K562 (cell line): ENCODE measurements around the gene COL11A2. TPM values are rescaled to one million over a fixed set of nuclear protein-coding genes. Genes with fewer than 3 reads are reported as not detected.

Source experiments
- ATAC-seq: fragments of 200-7000 bp; cut with Tn5 transposase; 3 replicates; pipeline ENCODE4 v1.9.1; 2020; ENCODE audit warnings: moderate library complexity
- BruUV-seq: library from RNA; stranded (reverse); fragments of 400-500 nt; replicated peaks from 2 replicates; lab custom pipeline; 2021; lab: Mats Ljungman, UMichigan
- CTCF ChIA-PET: fragments of 300-600 bp; formaldehyde crosslinking; extraction: SDS; loops from one replicate; lab custom pipeline; 2021; ENCODE audit warnings: low intra/inter-chr PET ratio; lab: Yijun Ruan, JAX
- POLR2A ChIA-PET: fragments of 300-600, 350-650 bp; sonication (Branson Sonifier 250); formaldehyde crosslinking; extraction: SDS; loops from one replicate; lab custom pipeline; 2021; ENCODE audit warnings: antibody characterized with exemption, inconsistent platforms; lab: Yijun Ruan, JAX
- DNase-seq, 4 experiments: peaks; one replicate each; pipeline versions ENCODE4 v3.0.0 to v3.0.0-alpha.2; 2011 to 2018; ENCODE audit warnings: low spot score in 3 of 4, mixed read lengths in 3 of 4; ENCODE audit errors: extremely low read depth in 1 of 4
- FAIRE-seq: peaks from 2 replicates; lab custom pipeline; 2011; peaks lifted over from hg19 to GRCh38; lab: Jason Lieb, UNC
- H2AFZ ChIP-seq: 2 replicates; pipeline ENCODE4 v1.6.0; 2011; ENCODE audit warnings: low read depth, low read length, control low read depth, inconsistent platforms
- H3K27ac ChIP-seq: fragments of 200-600 bp; 3 replicates; pipeline ENCODE4 v1.8.0; 2011; ENCODE audit warnings: low read depth, mild to moderate bottlenecking, control low read depth, inconsistent platforms, low read length, moderate library complexity, mixed read lengths; ENCODE audit errors: extremely low read depth
- H3K27me3 ChIP-seq, 2 experiments: fragments of 300-600 bp in 1 of 2; 2 replicates in 1 of 2; 3 replicates in 1 of 2; pipeline versions ENCODE4 v1.6.0 to v1.8.0; 2011; ENCODE audit warnings: inconsistent platforms in 2 of 2, low read length in 2 of 2, mild to moderate bottlenecking in 1 of 2, mixed read lengths in 1 of 2, moderate library complexity in 1 of 2; ENCODE audit not compliant: control insufficient read depth in 2 of 2, insufficient read depth in 2 of 2
- H3K36me3 ChIP-seq: fragments of 300-600 bp; 3 replicates; pipeline ENCODE4 v1.8.0; 2011; ENCODE audit warnings: mild to moderate bottlenecking, low read length, inconsistent platforms; ENCODE audit not compliant: control insufficient read depth, insufficient read depth
- H3K4me1 ChIP-seq, 2 experiments: fragments of 200-600 bp in 1 of 2; replicated peaks in 1 of 2; 2 replicates in 1 of 2; 3 replicates in 1 of 2; pipeline versions ENCODE4 v1.5.1 to v1.8.0; 2011; ENCODE audit warnings: inconsistent platforms in 2 of 2, low read length in 2 of 2, mild to moderate bottlenecking in 1 of 2, mixed read lengths in 1 of 2, moderate library complexity in 1 of 2; ENCODE audit not compliant: control insufficient read depth in 2 of 2, insufficient read depth in 2 of 2
- H3K4me2 ChIP-seq: 2 replicates; pipeline ENCODE4 v1.6.1; 2011; ENCODE audit warnings: low read length, control low read depth, inconsistent platforms, mixed read lengths; ENCODE audit not compliant: insufficient read depth
- H3K4me3 ChIP-seq: fragments of 200-600 bp; sonication (generic), shearing (Covaris generic); 2 replicates; pipeline ENCODE4 v1.5.1; 2016; ENCODE audit warnings: control low read depth, inconsistent platforms
- H3K79me2 ChIP-seq: fragments of 200-600 bp; 3 replicates; pipeline ENCODE4 v1.8.0; 2011; ENCODE audit warnings: low read length, inconsistent platforms; ENCODE audit not compliant: control insufficient read depth, insufficient read depth
- H3K9ac ChIP-seq, 2 experiments: 2 replicates each; pipeline versions ENCODE4 v1.6.0 to v1.6.1; 2011; ENCODE audit warnings: low read depth in 2 of 2, low read length in 2 of 2, control low read depth in 1 of 2, inconsistent platforms in 1 of 2, mild to moderate bottlenecking in 1 of 2, mixed read lengths in 1 of 2; ENCODE audit not compliant: insufficient read depth in 1 of 2
- H3K9me1 ChIP-seq: one replicate; pipeline ENCODE4 v1.6.0; 2011; ENCODE audit warnings: inconsistent platforms, mild to moderate bottlenecking, low read length, moderate library complexity; ENCODE audit not compliant: control insufficient read depth, insufficient read depth
- H3K9me3 ChIP-seq: replicated peaks from 2 replicates; pipeline ENCODE4 v1.5.1; 2011; ENCODE audit warnings: low read depth, low read length, inconsistent platforms; ENCODE audit not compliant: control insufficient read depth, insufficient read depth
- H4K20me1 ChIP-seq: replicated peaks from 2 replicates; pipeline ENCODE4 v1.6.1; 2011; ENCODE audit warnings: low read length, inconsistent platforms, mixed read lengths; ENCODE audit not compliant: control insufficient read depth, insufficient read depth
- ATF6 ChIP-seq: sonication (generic); formaldehyde crosslinking; IDR thresholded peaks from 2 replicates; pipeline ENCODE4 v1.4.0; 2020; ENCODE audit warnings: mild to moderate bottlenecking, missing genetic modification reagents
- CEBPB ChIP-seq: fragments of 450-650 bp; IDR thresholded peaks from 2 replicates; pipeline ENCODE4 v1.6.1; 2016; ENCODE audit warnings: missing genetic modification characterization, missing compliant biosample characterization
- FOXM1 ChIP-seq, 2 experiments: fragments of 450-650 bp in 1 of 2; sonication (generic) in 1 of 2; formaldehyde crosslinking in 1 of 2; IDR thresholded peaks; 2 replicates each; pipeline versions ENCODE4 v1.6.1 to v1.9.0; 2017 to 2022; ENCODE audit warnings: low read depth in 2 of 2, mild to moderate bottlenecking in 2 of 2, missing genetic modification reagents in 1 of 2, moderate library complexity in 1 of 2
- MCM2 ChIP-seq: fragments of 450-650 bp; IDR thresholded peaks from 2 replicates; pipeline ENCODE4 v1.6.1; 2017; ENCODE audit warnings: low read depth, mild to moderate bottlenecking
- STAG1 ChIP-seq: sonication (generic); formaldehyde crosslinking; IDR thresholded peaks from 2 replicates; pipeline ENCODE4 v1.5.0; 2020; ENCODE audit warnings: missing genetic modification reagents, borderline replicate concordance
- WGBS: fragments of 100-300 bp; shearing (Covaris generic); methylation state at CpG from one replicate; pipeline ENCODE4 v1.1.6; 2016; ENCODE audit warnings: low coverage, mixed read lengths; ENCODE audit not compliant: insufficient coverage; ENCODE audit errors: missing lambda C conversion rate; 5-methylcytosine and 5-hydroxymethylcytosine counted together
- in situ Hi-C: fragments of 300-500 bp; cut with MboI; formaldehyde crosslinking; loops from 4 replicates; pipeline ENCODE4 v1.15.0; 2018; ENCODE audit warnings: inconsistent platforms, mixed read lengths
- intact Hi-C: fragments of 100-400 bp; cut with micrococcal nuclease; formaldehyde crosslinking; loops from 2 replicates; pipeline ENCODE4 v1.14.2; 2022
- polyA plus RNA-seq, 8 experiments: library from polyadenylated mRNA; depleted of rRNA in 4 of 8; stranded (reverse) in 5 of 8; unstranded in 3 of 8; fragments of >200 nt; fragmentation: Nextera tagmentation in 2 of 8; fragmentation: Illumina TruSeq in 1 of 8; extraction: Ambion mirVana in 2 of 8; extraction: Trizol in 1 of 8; gene quantifications; 2 replicates each; pipeline versions ENCODE4 v1.2.1 to v1.2.3, GENCODE V29; 2011 to 2014; ENCODE audit warnings: inconsistent platforms in 1 of 8, missing spikeins in 1 of 8
- total RNA-seq, 7 experiments: library from RNA; depleted of rRNA in 6 of 7; stranded (reverse); fragments of >200 nt in 6 of 7; fragmentation: Illumina TruSeq in 2 of 7; extraction: Trizol in 2 of 7; gene quantifications; 2 replicates each; pipeline versions ENCODE4 v1.2.1 to v1.2.3, GENCODE V29; 2011 to 2021; ENCODE audit warnings: low replicate concordance in 1 of 7

Gene COL11A2
- total and polyA plus RNA-seq, 9 of the 15 experiments (the other 6 are each of a cell fraction or from before 2014, with no cell fraction given) = 0.04 to 0.35 (median 0.09) TPM; not detected in 1

DNA sequence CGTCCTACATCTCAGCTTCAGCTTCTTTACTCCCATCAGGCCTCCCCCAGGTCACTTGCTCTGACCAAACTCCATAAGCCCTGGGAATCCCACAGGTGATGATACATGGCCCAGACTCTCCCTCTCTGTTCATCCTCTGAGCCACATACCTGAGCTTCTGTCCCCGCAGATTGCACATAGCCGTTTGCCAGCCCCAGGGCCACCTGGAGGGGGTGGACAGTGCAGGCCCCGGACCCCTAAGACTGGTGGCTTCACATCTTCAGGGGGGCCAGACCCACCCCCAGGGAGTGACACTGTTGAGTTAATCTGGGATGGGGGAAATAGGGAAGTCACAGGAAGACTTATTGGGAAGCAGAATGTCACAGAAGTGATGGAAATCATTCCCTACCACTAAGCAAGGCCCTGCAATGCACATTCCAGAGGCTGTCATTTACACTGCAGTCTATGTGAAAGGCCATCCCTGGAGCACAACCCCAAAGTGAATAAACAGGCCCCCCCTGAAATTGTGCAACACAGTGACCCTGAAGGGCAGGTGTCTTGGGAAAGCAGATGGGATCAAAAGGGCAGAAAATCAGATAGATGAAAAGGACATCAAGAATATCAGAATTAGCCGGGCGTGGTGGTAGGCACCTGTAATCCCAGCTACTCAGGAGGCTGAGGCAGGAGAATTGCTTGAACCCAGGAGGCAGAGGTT is 6.0 kb upstream of the COL11A2 start:
- H3K36me3 ChIP-seq = peaks cover 57% of the 10 kb centered on the region
- peak; percentile 67 for TF ChIP-seq CEBPB (tag)
- no peak for TF ChIP-seq ATF6 (CRISPR knock-in tag)
- no peak for TF ChIP-seq FOXM1 (IDR thresholded peaks at IDR 0.05; ENCODE audit: low read depth)
- TF ChIP-seq FOXM1 (CRISPR knock-in tag; IDR thresholded peaks at IDR 0.05; ENCODE audit: low read depth) = no peak
- no peak for TF ChIP-seq MCM2
- TF ChIP-seq STAG1 (CRISPR knock-in tag) = no peak
- H3K9me3 ChIP-seq = no peaks in the 10 kb centered on the region
- WGBS = 68% methylated on average over 6 of the region's 6 CpGs
- H2AFZ ChIP-seq = no peak overlapping the region
- ChIA-PET CTCF (interaction anchor here (1.3 kb wide), 1 partner anchor 37 kb away, joined by 5 read pairs; no protein-coding TSS in a partner anchor), POLR2A (interaction anchor here (0.6 to 1.7 kb wide), 5 partner anchors 10 to 226 kb away, joined by 3 to 8 read pairs (median 3); partner anchors contain the start of gene RING1)
- peaks cover 7% of the 10 kb centered on the region for H3K9me1 ChIP-seq
- in situ Hi-C loops (no loop called here), intact Hi-C loops (no loop called here)
- ATAC-seq = no peak
- H3K27me3 ChIP-seq = no peaks in the 10 kb centered on the region
- peaks cover 16% of the 10 kb centered on the region for H4K20me1 ChIP-seq
- H3K4me2 ChIP-seq = peak overlapping the region; percentile 9; the same call in 1 of the 2 replicates
- FAIRE-seq = no peak
- peaks cover 32 to 33% of the 10 kb centered on the region in 2 experiments; a peak in 4 of 5 replicates for H3K4me1 ChIP-seq
- TSS peak; percentile 31 for BruUV-seq
- no peak overlapping the region for H3K27ac ChIP-seq
- 0 out of 4 replicates have a peak overlapping the region, but pooled peaks of 1 of the 2 experiments have one; percentile 8 for H3K9ac ChIP-seq
- H3K79me2 ChIP-seq = peaks cover 54% of the 10 kb centered on the region
- H3K4me3 ChIP-seq = no peak overlapping the region
- DNase-seq = no peak
